Activated CD4-positive, alpha-beta memory T cell treated with anti-CD3 and anti-CD28 coated beads for 36 hours (primary cell): ENCODE results near the gene NFASC. TPM values are rescaled to one million over a fixed set of nuclear protein-coding genes. Genes with fewer than 3 reads are reported as not detected.

Experiments
- CTCF ChIA-PET: fragments of 350-600 bp; sonication (Branson Sonifier 250); formaldehyde crosslinking; loops from one replicate; lab custom pipeline; 2021; ENCODE audit warnings: antibody characterized with exemption, inconsistent platforms; lab: Charles Lee
- POLR2A ChIA-PET: fragments of 350-600 bp; sonication (Branson Sonifier 250); formaldehyde crosslinking; loops from one replicate; lab custom pipeline; 2021; ENCODE audit warnings: antibody characterized with exemption; lab: Charles Lee
- DNase-seq: peaks from one replicate; pipeline ENCODE4 v3.0.0-alpha.2; 2020
- H3K27ac Mint-ChIP-seq: one replicate; pipeline ENCODE4 v1.8.0; 2021; ENCODE audit warnings: mixed read lengths
- H3K27me3 Mint-ChIP-seq: one replicate; pipeline ENCODE4 v1.8.0; 2021; ENCODE audit warnings: mixed read lengths
- H3K36me3 Mint-ChIP-seq: one replicate; pipeline ENCODE4 v1.8.0; 2021; ENCODE audit warnings: mixed read lengths
- H3K4me1 Mint-ChIP-seq: one replicate; pipeline ENCODE4 v1.8.0; 2021; ENCODE audit warnings: low read depth, mixed read lengths
- H3K4me3 Mint-ChIP-seq: one replicate; pipeline ENCODE4 v1.8.0; 2021; ENCODE audit warnings: mild to moderate bottlenecking, mixed read lengths
- H3K9me3 Mint-ChIP-seq: one replicate; pipeline ENCODE4 v1.8.0; 2021; ENCODE audit warnings: mixed read lengths
- intact Hi-C: fragments of 100-400 bp; cut with micrococcal nuclease; formaldehyde crosslinking; loops from one replicate; pipeline ENCODE4 v1.15.1; 2023
- total RNA-seq, 2 experiments: library from RNA; stranded (reverse); gene quantifications; one replicate each; pipeline ENCODE4 v1.2.3, GENCODE V29; 2021

NFASC gene
- total RNA-seq, 2 experiments from 2014 or later, result 0.24 to 0.27 TPM

GRCh38 chr1:204970937-204971336, 100.3 kb downstream of the NFASC start:
- Mint-ChIP-seq H3K4me1 (no peaks in the 10 kb centered on the region), H3K27ac (no peak overlapping the region), H3K36me3 (no peaks in the 10 kb centered on the region), H3K27me3 (peaks cover 2% of the 10 kb centered on the region), H3K9me3 (no peaks in the 10 kb centered on the region), H3K4me3 (no peak overlapping the region)
- ChIA-PET CTCF (interaction anchor here (0.6 to 1.4 kb wide), 3 partner anchors 78 to 288 kb away, joined by 3 to 5 read pairs (median 3); no protein-coding TSS in a partner anchor), POLR2A (no interaction called here)
- no peak for DNase-seq
- intact Hi-C loops, result no loop called here

- ChIA-PET CTCF (interaction anchor here (1.4 to 6.7 kb wide), 5 partner anchors 17 to 288 kb away, joined by 3 to 80 read pairs (median 5); no protein-coding TSS in a partner anchor), POLR2A (no interaction called here)
- DNase-seq, result no peak
- intact Hi-C loops, result no loop called here
- Mint-ChIP-seq H3K4me1 (no peaks in the 10 kb centered on the region), H3K36me3 (no peaks in the 10 kb centered on the region), H3K27ac (no peak overlapping the region), H3K4me3 (no peak overlapping the region), H3K9me3 (no peaks in the 10 kb centered on the region), H3K27me3 (peaks cover 2% of the 10 kb centered on the region)
Measured at GRCh38 chr1:204971517-204972336, 101.1 kb downstream of the NFASC start.

GRCh38 chr1:204972426-204972825, 101.8 kb downstream of the NFASC start:
- CTCF ChIA-PET, result interaction anchor here (0.8 to 6.7 kb wide), 5 partner anchors 16 to 284 kb away, joined by 3 to 80 read pairs (median 5); no protein-coding TSS in a partner anchor
- POLR2A ChIA-PET, result no interaction called here
- Mint-ChIP-seq H3K4me3 (no peak overlapping the region), H3K27ac (no peak overlapping the region), H3K27me3 (peaks cover 2% of the 10 kb centered on the region), H3K36me3 (no peaks in the 10 kb centered on the region), H3K4me1 (no peaks in the 10 kb centered on the region), H3K9me3 (no peaks in the 10 kb centered on the region)
- DNase-seq, result no peak
- intact Hi-C loops, result no loop called here

- H3K27ac Mint-ChIP-seq, result no peak overlapping the region
- no peaks in the 10 kb centered on the region for H3K4me1 Mint-ChIP-seq
- ChIA-PET POLR2A (no interaction called here), CTCF (interaction anchor here (0.6 to 6.7 kb wide), 8 partner anchors 11 to 766 kb away, joined by 3 to 80 read pairs (median 4); no protein-coding TSS in a partner anchor)
- no peaks in the 10 kb centered on the region for H3K9me3 Mint-ChIP-seq
- peaks cover 5% of the 10 kb centered on the region for H3K27me3 Mint-ChIP-seq
- DNase-seq, result no peak
- no peak overlapping the region for H3K4me3 Mint-ChIP-seq
- H3K36me3 Mint-ChIP-seq, result no peaks in the 10 kb centered on the region
- intact Hi-C loops, result no loop called here
Measured at GRCh38 chr1:204973449-204973848, 102.8 kb downstream of the NFASC start.

GRCh38 chr1:204974327-204974726, 103.7 kb downstream of the NFASC start:
- no peak for DNase-seq
- ChIA-PET CTCF (interaction anchor here (0.6 to 6.7 kb wide), 6 partner anchors 12 to 767 kb away, joined by 3 to 80 read pairs (median 4); no protein-coding TSS in a partner anchor), POLR2A (no interaction called here)
- Mint-ChIP-seq H3K4me1 (no peaks in the 10 kb centered on the region), H3K36me3 (no peaks in the 10 kb centered on the region), H3K27me3 (peaks cover 5% of the 10 kb centered on the region), H3K27ac (no peak overlapping the region), H3K4me3 (no peak overlapping the region), H3K9me3 (no peaks in the 10 kb centered on the region)
- intact Hi-C loops, result no loop called here

- Mint-ChIP-seq H3K27ac (no peak overlapping the region), H3K27me3 (peaks cover 5% of the 10 kb centered on the region), H3K9me3 (no peaks in the 10 kb centered on the region), H3K4me1 (no peaks in the 10 kb centered on the region), H3K4me3 (no peak overlapping the region), H3K36me3 (no peaks in the 10 kb centered on the region)
- CTCF ChIA-PET, result interaction anchor here (0.7 to 6.7 kb wide), 8 partner anchors 10 to 687 kb away, joined by 3 to 80 read pairs (median 4); no protein-coding TSS in a partner anchor
- POLR2A ChIA-PET, result no interaction called here
- DNase-seq, result no peak
- intact Hi-C loops, result no loop called here
Measured at GRCh38 chr1:204975021-204975420, 104.4 kb downstream of the NFASC start.

- peak; percentile 61 for DNase-seq
- Mint-ChIP-seq H3K4me1 (no peaks in the 10 kb centered on the region), H3K4me3 (no peak overlapping the region), H3K9me3 (no peaks in the 10 kb centered on the region), H3K36me3 (no peaks in the 10 kb centered on the region), H3K27me3 (peaks cover 5% of the 10 kb centered on the region), H3K27ac (no peak overlapping the region)
- POLR2A ChIA-PET, result no interaction called here
- intact Hi-C loops, result no loop called here
- CTCF ChIA-PET, result interaction anchor here (0.6 to 6.7 kb wide), 15 partner anchors 8 to 688 kb away, joined by 3 to 80 read pairs (median 3); no protein-coding TSS in a partner anchor
Measured at GRCh38 chr1:204975568-204976235, 105.0 kb downstream of the NFASC start.

GRCh38 chr1:204976646-204977045, 106.0 kb downstream of the NFASC start:
- Mint-ChIP-seq H3K36me3 (no peaks in the 10 kb centered on the region), H3K4me1 (no peaks in the 10 kb centered on the region), H3K9me3 (no peaks in the 10 kb centered on the region), H3K27ac (no peak overlapping the region), H3K4me3 (no peak overlapping the region), H3K27me3 (peaks cover 5% of the 10 kb centered on the region)
- intact Hi-C loops, result no loop called here
- no peak for DNase-seq
- CTCF ChIA-PET, result interaction anchor here (0.6 to 6.7 kb wide), 8 partner anchors 9 to 279 kb away, joined by 3 to 80 read pairs (median 4); no protein-coding TSS in a partner anchor
- POLR2A ChIA-PET, result no interaction called here

GRCh38 chr1:204977318-204977717, 106.7 kb downstream of the NFASC start:
- POLR2A ChIA-PET, result no interaction called here
- DNase-seq, result no peak
- no peaks in the 10 kb centered on the region for H3K4me1 Mint-ChIP-seq

GRCh38 chr1:204978782-204979181, 108.1 kb downstream of the NFASC start:
- no peak for DNase-seq
- Mint-ChIP-seq H3K27me3 (peaks cover 14% of the 10 kb centered on the region), H3K9me3 (no peaks in the 10 kb centered on the region), H3K27ac (no peak overlapping the region), H3K36me3 (no peaks in the 10 kb centered on the region), H3K4me1 (no peaks in the 10 kb centered on the region), H3K4me3 (no peak overlapping the region)
- ChIA-PET CTCF (interaction anchor here (1.7 kb wide), 2 partner anchors 83 to 277 kb away, joined by 5 to 8 read pairs; no protein-coding TSS in a partner anchor), POLR2A (no interaction called here)
- intact Hi-C loops, result no loop called here

More at GRCh38 chr1:204977318-204977717, 106.7 kb downstream of the NFASC start:
- no peaks in the 10 kb centered on the region for H3K36me3 Mint-ChIP-seq
- H3K27me3 Mint-ChIP-seq, result peaks cover 11% of the 10 kb centered on the region
- H3K4me3 Mint-ChIP-seq, result no peak overlapping the region
- H3K9me3 Mint-ChIP-seq, result no peaks in the 10 kb centered on the region
- intact Hi-C loops, result no loop called here
- H3K27ac Mint-ChIP-seq, result no peak overlapping the region
- CTCF ChIA-PET, result interaction anchor here (2.7 to 6.7 kb wide), 3 partner anchors 11 to 279 kb away, joined by 27 to 80 read pairs (median 34); no protein-coding TSS in a partner anchor

GRCh38 chr1:204979306-204979705, 108.6 kb downstream of the NFASC start:
- no peaks in the 10 kb centered on the region for H3K9me3 Mint-ChIP-seq
- no peaks in the 10 kb centered on the region for H3K36me3 Mint-ChIP-seq
- H3K4me3 Mint-ChIP-seq, result no peak overlapping the region
- DNase-seq, result no peak
- H3K4me1 Mint-ChIP-seq, result no peaks in the 10 kb centered on the region
- CTCF ChIA-PET, result interaction anchor here (0.6 to 1.8 kb wide), 4 partner anchors 10 to 277 kb away, joined by 5 to 8 read pairs (median 7); no protein-coding TSS in a partner anchor
- peaks cover 14% of the 10 kb centered on the region for H3K27me3 Mint-ChIP-seq
- POLR2A ChIA-PET, result no interaction called here
- no peak overlapping the region for H3K27ac Mint-ChIP-seq
- intact Hi-C loops, result no loop called here
